H1 (cell line): ENCODE measurements around the gene PEX14. TPM values are rescaled to one million over a fixed set of nuclear protein-coding genes. Genes with fewer than 3 reads are reported as not detected.

ENCODE experiments used
- KDM4A ChIP-seq: IDR thresholded peaks from one replicate; pipeline ENCODE4 v1.7.1; 2012; ENCODE audit warnings: low read depth, mild to moderate bottlenecking, moderate library complexity, low read length, inconsistent platforms; ENCODE audit not compliant: severe bottlenecking
- RBBP5 ChIP-seq: IDR thresholded peaks from 2 replicates; pipeline ENCODE4 v1.7.1; 2012; ENCODE audit warnings: low read depth, mild to moderate bottlenecking, inconsistent platforms, low read length, moderate library complexity, borderline replicate concordance
- polyA plus RNA-seq, 7 experiments: library from polyadenylated mRNA; depleted of rRNA in 3 of 7; stranded (reverse) in 5 of 7; unstranded in 2 of 7; fragments of >200 nt in 5 of 7; fragments of 200-250 nt in 2 of 7; gene quantifications; 1 replicate in 5 of 7; 2 replicates in 1 of 7; 4 replicates in 1 of 7; pipeline versions ENCODE4 v1.2.1 to v1.2.3, GENCODE V29; 2011 to 2013; ENCODE audit warnings: missing spikeins in 2 of 7, mixed read lengths in 2 of 7
- total RNA-seq: library from RNA; stranded (reverse); fragmentation: NEBNext Ultra II Directional; extraction: Animal tissue kit (Norgen Biotek cat#: 25700); gene quantifications from 2 replicates; pipeline ENCODE4 v1.2.1, GENCODE V29; 2021

PEX14 gene
- total and polyA plus RNA-seq, 2 of the 8 experiments (the other 6 are each of a cell fraction or from before 2014, with no cell fraction given), result 13.0 to 19.8 TPM

GRCh38 chr1:10432910-10433700 is 41.6 kb upstream of the PEX14 start (continued):
- TF ChIP-seq KDM4A (no peak), RBBP5 (no peak)
